HG03571 (cell line): ENCODE data around the gene ARHGAP26.

Experiments
- ATAC-seq: cut with Tn5 transposase; IDR thresholded peaks from one replicate; pipeline ENCODE4 v1.9.1; 2021; ENCODE audit not compliant: unreplicated experiment

Gene ARHGAP26

DNA sequence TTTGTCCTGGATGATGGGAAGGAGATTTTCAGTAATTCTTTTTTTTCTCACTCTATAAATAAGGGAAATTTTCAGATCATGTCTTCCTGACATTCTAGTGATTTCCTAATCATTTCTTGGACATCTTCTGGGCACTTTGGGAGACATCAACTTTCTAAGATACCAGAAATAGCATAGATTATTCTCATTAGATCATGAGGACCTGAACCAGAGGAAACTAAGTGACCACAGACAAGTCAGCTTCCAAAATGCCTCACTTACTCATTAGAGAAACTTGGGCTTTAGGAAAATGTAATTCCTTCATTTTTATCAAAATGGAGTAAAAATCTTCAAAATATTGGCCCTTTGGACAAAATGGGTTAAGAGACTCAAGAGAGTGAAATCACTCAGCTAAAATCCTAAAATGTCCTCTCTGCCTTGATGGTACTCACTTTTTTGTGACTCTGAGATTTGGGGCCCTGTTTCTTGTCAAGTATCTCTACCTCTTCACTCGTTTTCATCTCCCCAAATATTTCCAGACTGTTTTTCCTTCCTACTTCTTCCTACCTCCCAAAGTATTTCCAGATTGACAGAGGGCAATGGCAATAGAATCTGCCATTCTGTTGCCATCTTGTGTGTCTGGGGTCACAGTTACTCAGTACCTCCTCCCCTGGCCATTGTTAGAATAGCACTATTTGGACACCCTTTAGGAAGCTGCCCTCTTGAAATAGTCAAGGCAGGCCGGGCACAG lies 438.8 kb downstream of the ARHGAP26 start:
- ATAC-seq: no peak

DNA sequence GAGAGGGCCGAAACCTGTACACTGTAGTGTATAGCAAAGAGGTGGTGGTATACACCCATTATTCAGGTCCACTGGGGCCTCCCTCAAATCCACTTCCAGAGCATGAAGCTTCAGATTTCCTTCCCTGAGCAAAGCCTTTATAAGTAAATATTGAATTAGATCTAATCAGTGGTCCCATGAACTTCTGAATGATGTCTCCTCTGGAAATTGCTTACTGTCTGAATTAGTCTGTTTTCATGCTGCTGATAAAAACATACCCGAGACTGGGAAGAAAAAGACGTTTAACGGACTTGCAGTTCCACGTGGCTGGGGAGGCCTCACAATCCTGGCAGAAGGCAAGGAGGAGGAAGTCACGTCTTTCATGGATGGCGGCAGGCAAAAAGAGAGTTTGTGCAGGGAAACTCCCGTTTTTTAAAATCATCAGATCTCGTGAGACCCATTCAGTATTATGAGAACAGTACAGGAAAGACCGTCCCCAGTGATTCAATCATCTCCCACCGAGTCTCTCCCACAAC lies 439.8 kb downstream of the ARHGAP26 start:
- no peak for ATAC-seq

DNA sequence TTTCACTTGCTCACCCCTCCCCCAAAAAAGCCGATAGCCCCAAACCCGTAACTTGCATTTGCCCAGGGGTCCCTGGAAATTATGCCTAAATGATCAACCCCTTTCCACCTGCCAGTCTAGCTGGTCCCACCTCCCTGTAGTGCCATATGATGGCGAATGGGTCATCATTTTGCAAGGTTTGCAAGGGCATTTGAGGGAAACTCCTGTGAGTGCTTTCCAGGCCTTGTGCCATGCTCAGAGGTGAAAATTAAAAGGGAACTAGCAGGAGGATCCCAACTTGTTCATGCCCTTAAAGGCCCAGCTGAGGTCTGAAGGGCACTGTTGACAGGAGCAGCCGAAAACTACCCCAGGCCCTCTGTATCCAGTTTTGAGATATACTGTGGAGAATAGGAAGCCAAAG lies 440.4 kb downstream of the ARHGAP26 start:
- ATAC-seq: no peak

DNA sequence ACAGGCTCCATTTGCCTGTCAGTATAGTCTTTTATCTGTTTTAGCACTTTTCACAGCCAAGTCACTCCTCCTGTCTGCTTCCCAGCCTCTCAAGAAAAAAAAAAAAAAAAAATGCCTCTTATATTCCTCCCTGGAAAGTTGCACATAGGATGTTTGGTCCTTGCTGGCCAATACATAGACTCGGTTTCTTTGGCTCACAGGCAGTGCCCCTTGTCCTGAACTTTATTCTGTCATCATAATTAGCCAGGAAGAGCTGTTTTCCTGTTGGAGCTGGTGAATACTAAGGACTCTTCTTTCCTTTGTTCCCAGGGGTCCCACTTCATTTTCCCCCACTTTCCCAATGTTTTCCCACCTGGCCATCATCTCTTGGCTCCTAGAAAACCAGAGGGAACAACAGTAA lies 442.1 kb downstream of the ARHGAP26 start:
- no peak for ATAC-seq

DNA sequence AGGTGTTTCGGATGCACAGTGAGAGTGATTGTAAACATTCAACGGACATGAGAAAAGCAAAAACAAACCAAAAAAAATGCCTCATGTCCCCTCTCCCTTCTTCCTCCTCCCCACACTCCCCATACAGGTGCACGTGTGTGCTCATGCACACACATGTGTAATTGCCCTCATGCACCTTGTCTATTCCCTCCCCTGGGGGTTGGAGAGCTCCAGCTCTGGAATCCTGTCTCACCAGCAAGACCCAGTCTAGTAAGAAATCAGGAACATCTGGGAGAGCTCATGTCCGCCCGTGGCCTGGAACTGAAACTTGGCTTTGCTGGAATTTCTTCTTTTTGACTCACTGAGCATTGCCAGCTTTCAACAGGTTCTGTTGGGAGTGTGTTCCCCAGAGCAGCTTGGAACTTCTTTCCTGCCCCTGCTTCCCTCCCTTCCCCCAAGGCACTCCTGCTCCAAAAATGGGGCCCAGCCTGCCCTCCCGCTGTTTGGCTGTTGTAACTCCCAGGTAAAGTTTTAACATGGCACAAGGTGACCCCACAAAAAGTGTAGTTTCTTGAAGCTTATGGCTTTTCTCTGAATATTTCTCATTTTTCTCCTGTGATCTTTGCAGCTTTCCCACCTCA lies 443.2 kb downstream of the ARHGAP26 start:
- ATAC-seq: no peak

DNA sequence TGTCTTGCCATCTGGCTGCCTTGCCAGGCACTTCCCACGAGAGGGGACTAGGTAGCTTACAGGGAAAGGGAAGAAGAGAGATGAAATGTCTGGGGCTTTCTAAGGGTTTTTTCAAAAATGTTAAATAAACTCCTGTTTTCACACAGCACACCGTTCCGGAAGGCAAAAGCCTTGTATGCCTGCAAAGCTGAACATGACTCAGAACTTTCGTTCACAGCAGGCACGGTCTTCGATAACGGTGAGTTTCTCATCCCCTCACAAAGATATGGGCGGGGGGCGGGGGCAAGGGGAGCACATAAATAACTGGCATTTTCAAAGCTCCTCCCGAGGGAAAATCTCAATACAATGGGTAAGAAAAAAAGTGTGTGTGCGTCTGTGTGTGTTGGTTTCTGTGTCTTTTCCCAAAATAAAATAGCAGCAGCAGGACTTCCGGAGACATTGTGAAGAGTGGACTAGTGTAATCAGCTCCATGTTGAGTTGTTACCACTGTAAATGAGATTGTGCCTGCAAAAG lies 443.7 kb downstream of the ARHGAP26 start:
- peak; percentile 53 for ATAC-seq

DNA sequence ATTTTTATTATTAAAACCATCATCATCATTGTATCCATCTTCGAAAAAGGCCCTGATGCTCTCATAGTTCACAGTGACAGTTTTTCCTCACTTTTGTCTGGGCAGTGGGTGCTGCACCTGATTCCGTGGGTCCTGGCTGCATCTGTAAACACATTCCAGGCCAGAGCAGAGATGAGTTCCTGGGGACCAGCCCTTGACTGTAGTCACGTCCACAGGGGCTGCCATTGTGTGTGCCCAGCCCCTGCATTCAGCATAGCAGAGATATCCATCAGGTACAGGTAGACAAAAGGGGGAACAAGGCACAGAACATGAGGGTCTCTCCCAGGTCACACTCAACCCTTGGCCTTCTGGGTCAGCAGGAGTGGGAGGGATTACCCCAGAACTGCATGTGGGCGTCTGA lies 444.3 kb downstream of the ARHGAP26 start:
- no peak for ATAC-seq

DNA sequence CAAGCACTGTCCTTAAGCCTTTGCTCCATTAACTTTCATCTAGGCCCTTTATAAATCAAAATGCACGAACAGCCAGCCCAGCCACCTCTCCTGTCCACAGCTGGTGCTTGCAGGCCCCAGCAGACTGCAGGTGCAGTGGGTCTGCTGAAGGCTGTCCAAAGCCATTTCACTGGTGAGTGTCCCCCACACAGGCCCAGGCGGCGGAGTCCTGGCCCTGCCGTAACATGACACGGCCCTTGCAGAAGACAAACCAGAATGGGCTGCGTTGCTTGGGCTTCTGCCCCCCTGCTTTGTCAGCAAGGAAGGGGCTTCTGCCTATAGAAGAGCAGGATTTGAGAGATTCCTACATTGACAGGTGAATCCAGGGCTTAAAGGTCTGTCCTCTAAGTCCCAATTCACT lies 444.7 kb downstream of the ARHGAP26 start:
- no peak for ATAC-seq

DNA sequence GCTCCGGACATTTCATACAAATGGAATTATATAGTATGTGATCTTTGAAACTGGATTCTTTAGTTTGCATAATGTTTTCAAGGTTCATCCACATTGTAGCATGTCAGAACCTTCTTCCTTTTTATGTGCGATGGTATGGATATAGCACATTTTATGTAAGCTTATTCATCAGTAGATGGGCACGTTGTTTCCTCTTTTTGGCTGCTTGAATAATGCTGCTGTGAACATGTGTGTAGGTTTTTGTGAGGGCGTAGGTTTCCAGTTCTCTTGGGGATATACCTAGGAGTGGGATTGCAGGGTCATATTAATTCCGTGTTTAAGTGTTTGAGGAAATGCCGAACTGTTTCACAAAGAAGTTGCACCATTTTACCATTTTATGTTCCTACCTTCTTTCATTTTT lies 445.5 kb downstream of the ARHGAP26 start:
- no peak for ATAC-seq

DNA sequence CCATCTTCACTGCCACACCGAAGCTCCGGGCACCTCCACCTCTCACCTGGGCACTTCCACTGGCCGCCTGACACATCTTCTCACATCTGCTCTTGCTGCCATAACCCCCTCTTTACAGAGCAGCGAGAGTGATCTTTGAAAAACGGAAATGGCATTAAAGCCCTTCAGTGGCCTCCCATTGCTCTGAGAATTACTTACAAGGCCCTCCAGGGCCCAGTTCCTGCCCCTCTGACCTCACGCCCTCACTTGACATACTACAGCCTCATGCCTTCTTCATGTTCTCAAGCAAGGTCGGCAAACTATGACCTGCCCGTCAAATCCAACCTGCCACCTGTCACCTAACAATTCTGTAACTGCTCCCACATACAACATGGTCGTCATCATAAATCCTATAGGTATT lies 446.0 kb downstream of the ARHGAP26 start:
- ATAC-seq: no peak

DNA sequence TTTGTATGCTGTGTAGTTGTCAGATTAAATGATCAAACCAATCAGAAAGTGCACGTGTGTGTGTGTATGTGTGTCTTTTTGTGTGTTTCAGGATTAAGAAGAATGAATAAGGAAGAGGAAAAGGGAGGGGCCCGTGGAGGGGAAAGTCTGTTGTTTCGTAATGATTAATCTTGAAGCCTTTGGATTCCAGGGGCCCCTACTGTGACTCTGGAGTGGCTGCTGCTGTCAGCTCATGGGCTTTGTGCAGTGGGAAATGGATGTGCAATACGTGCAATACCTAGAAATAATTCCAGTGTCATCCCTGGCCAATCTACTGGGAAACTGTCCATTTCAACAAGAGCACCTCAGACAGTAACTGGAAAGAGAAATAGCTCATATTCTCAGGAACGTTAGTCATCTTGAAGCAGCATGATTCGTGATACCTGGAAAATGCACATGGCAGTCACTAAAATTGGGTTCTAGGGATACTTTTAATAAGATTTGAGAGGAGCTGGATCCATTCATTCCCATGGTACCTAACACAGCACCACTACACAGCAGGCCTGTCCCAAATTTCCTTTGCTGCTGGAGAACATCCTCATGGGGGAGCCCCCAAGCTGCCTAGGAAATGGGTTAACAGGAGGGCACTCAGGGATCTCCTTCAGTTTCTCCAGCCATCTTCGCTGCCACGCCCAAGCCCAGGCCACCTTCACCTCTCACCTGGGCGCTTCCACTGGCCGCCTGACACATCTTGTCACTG lies 447.1 kb downstream of the ARHGAP26 start:
- no peak for ATAC-seq

DNA sequence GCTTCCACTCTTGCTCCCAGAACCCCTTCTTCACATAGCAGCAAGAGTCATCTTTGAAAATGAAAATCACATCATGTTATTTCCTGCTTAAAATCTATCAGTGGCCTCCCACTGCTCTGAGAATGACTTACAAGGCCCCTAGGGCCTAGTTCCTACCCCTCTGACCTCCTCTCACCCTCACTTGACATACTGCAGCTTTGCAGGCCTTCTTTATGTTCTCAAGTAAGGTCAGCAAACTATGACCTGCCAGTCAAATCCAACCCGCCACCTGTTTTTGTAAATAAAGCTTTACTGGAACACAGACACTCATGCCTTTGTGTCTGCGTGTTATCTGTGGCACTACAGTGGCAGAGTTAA lies 447.6 kb downstream of the ARHGAP26 start:
- no peak for ATAC-seq

DNA sequence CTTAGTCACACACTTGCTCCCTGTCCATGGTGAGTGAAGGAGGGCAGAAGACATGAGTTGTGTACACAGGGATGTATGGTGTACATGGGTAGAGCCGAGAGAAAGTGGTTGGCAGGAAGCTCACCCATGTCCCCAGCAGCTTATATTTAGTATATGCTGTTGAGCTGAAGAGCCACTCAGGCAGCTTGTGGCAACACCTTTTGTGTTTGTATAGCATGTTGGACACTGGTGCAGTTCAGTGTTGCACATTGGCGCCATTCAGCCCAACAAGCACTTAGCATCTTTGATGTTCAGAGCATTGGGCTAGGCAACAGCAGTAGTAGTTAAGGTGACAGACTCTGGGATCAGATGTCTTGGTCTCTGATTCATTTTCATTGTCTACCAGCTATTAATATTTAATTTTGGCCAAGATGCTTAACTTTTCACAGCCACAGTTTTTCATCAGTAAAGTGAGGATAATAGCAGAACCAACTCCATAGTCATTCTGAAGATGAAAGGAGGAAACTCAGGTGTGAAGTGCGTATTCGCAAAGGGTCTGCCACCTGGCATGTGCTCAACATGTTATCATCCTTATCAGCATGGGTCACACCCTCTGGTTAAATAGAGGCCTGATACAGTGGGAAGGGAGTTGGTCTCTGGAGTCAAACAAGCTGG lies 448.5 kb downstream of the ARHGAP26 start:
- ATAC-seq: no peak

DNA sequence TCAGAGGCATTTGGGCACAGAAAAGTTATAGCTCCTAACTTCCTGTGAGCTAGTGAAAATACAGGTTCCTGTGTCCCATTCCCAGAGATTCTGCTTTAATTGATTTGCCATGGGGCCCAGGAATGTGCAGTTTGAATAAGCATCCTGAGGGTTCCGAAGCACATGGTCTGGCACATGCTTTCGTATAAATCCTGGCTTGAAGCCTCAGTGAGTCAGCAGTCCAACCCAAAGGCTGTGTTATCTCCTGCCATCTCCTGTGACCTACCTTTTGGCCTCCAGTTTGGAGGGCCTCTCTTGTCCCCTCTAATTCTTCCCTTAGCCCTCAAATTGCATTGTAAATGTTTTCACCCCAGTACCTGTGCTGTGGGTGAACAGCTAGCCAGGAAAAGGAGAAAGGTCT lies 449.5 kb downstream of the ARHGAP26 start:
- no peak for ATAC-seq

DNA sequence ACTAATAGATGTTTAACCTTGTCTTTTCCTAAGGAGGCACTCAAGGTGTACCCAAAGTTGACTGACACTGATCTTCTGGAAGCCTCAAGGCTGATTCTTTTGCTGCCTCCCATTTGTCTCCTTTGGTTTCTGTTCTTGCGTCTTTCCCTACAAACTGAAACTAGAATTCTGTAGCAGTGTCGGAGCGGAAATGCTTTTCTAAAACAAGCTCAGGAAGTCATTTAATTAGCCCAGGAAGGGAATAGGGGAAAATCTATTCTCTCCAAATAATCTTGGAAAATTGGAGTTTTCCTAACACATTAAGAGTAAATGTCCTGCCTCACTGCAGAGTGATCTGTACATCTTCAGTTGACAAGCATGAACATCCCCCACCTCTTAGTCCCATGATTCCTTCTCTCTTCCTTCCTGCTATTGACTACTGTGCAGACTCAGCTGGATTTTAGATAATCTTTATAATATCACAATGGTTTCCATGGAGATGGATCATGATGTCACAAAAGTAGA lies 450.6 kb downstream of the ARHGAP26 start:
- ATAC-seq: no peak

DNA sequence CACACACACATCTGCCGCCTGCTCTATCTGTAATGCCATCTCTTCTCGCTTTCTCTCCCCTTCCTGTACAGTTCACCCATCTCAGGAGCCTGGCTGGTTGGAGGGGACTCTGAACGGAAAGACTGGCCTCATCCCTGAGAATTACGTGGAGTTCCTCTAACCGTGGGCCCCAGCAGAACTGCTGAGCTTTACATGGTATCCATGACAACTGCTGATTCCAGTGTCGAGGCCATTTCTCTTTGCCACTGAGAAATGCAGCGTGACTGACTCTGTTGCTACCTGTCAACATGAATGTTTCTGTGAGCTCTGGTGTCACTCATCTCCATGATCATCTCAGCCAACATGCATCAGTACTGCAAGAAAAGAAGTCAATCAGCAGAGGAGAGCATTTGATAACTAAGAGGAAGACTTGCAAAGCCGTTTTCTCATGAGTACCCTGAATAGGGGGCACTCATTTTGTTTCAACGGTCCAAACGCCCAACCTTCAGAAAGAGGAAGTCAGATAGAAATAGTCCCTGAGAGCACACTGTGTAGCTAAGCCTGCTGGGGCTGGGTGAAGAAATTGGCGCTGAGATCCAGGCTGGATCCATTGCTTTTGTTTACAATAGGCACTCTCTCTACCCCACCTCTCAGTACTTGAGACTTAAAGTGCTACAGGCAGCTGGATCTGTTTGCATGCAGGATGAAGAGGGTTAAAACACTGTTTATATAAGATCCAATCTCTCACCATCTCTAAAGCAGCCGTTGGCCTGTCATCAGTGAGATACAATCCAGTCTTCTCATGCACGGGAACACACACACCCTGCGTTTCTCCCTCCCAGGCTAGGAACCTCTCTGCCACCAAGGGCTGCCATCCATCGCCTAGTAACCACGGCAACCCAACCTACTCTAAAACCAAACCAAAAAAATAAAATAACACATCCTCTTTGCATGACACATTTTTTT lies 452.4 kb downstream of the ARHGAP26 start:
- peak; percentile 68 for ATAC-seq

DNA sequence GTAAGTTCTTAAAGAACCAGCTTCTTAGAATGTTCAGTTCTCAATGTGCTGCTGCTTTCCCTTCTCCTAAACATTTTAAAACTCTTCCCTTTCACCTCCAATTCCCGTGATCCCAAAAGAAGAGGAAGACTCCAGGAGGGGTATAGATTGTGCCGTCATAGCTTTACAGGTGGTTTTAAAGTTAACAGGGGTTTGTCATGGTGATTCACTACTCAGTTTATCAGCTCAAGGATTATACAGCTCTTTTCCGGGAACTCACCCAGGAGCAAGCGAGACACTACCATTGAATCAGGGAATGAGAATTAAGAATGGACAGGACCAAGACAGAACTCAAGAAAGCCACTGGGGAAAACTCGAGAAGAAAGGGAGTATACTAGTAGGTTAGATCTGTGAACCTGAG lies 454.5 kb downstream of the ARHGAP26 start:
- no peak for ATAC-seq

DNA sequence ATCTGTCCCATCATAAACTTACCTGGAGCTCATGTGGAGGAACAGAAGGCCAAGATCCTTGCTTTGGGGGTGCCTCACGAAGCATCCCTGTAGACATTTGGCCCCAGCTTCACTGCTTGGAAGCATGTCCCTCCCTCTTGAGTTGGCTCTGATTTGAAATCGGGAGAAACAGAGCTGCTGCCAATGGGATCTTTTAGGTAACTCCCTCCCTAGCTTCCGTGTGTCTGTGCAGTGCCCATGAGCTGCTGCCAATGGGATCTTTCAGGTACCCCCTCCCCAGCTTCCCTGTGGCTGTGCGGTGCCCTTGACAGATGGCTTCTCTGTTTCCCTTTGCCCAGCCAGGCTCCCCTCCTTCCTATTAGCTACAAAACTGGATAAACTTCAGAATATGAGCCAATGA lies 455.3 kb downstream of the ARHGAP26 start:
- ATAC-seq: no peak

DNA sequence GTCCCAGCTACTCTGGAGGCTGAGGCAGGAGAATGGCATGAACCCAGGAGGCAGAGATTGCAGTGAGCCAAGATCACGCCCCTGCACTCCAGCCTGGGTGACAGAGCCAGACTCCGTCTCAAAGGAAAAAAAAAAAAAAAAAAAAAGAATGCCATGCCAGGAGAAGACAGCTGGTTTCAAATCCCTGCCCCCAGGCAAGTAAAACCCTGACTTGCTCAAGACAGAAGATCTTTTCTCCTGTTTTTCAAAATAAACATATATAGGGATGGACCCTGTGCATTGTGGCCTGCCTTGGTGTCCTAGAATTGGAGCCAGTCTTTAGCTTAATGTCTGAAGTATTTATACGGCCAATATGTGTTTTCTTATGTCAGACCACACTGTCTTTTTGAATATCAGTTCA lies 456.2 kb downstream of the ARHGAP26 start:
- no peak for ATAC-seq

DNA sequence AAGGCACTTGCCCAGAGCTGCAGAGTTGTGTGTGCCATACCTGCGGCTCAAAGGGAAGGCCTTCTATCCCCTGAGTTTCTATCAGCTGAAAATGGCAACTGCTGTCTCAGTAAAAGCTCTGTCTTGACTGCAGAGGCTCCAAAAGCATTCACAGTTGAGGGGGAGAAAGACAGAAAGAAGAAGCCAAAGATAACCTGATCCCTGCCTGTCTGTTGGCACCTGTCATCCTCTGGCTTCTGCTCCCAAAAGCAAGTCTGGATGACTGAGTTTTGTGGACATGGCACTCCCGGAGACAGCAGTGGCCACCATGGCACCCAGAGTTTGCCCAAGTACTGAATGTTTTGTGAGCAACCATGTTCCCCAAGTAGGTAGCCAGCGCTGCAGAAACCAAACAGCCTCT lies 456.7 kb downstream of the ARHGAP26 start:
- ATAC-seq: no peak
